ENCODE data around the gene SLC2A13.

- TF ChIP-seq CTCF (IDR thresholded peaks at IDR 0.05) (no peak), POLR2A (IDR thresholded peaks at IDR 0.05) (no peak)
Measured at GRCh38 chr12:39878753-39879152, 227.1 kb downstream of the SLC2A13 start.
